Esophagus squamous epithelium (tissue), 4 donors: Measurements from ENCODE around the gene BBX.

ENCODE experiments used
- POLR2A ChIP-seq, 4 donors: fragments of 450-650 bp; IDR thresholded peaks; one replicate each; pipeline ENCODE4 v1.6.1; 2017; ENCODE audit warnings: antibody characterized with exemption in 4 of 4, mild to moderate bottlenecking in 4 of 4, moderate library complexity in 3 of 4
- TF ChIP-seq, protein P1 (sequence below), 6 experiments: fragments of 450-650 bp in 4 of 6; fragments of 200-600 bp in 2 of 6; sonication (generic) in 2 of 6; IDR thresholded peaks; one replicate each; pipeline ENCODE4 v1.5.1; 2016 to 2019; ENCODE audit warnings: antibody characterized with exemption in 6 of 6, mild to moderate bottlenecking in 4 of 6, moderate library complexity in 4 of 6

DNA sequence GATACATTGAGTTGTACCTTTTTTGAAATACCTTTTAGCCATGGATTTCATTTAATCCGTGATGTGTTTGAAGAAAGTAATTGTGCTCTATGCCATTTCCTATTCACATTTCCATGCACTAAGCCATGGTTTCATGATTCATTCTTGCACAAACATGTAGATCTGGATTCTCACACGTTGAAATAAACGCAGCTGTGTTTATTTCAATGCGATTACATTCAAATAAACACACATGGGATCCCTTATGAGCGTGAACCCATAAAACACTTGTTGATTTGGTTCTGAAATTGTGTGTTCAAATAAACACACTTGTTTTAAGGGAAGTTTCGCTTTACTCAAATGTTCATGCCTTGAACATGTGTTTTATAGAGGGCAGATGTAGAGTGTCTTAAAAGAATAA lies 39.2 kb downstream of the BBX start:
- TF ChIP-seq, protein P1, sequence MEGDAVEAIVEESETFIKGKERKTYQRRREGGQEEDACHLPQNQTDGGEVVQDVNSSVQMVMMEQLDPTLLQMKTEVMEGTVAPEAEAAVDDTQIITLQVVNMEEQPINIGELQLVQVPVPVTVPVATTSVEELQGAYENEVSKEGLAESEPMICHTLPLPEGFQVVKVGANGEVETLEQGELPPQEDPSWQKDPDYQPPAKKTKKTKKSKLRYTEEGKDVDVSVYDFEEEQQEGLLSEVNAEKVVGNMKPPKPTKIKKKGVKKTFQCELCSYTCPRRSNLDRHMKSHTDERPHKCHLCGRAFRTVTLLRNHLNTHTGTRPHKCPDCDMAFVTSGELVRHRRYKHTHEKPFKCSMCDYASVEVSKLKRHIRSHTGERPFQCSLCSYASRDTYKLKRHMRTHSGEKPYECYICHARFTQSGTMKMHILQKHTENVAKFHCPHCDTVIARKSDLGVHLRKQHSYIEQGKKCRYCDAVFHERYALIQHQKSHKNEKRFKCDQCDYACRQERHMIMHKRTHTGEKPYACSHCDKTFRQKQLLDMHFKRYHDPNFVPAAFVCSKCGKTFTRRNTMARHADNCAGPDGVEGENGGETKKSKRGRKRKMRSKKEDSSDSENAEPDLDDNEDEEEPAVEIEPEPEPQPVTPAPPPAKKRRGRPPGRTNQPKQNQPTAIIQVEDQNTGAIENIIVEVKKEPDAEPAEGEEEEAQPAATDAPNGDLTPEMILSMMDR (IDR thresholded peaks at IDR 0.05) = no peak
- TF ChIP-seq POLR2A (IDR thresholded peaks at IDR 0.05) = no peak
